ENCODE data around the gene WDR45. TPM values are rescaled to one million over a fixed set of nuclear protein-coding genes. Genes with fewer than 3 reads are reported as not detected.

Gene WDR45
- total RNA-seq, 2 experiments from 2014 or later: 22.4 to 23.9 TPM

GRCh38 chrX:49106930-49107329 lies 27.2 kb upstream of the WDR45 start:
- peak; percentile 13 for DNase-seq
- H3K27ac Mint-ChIP-seq: no peak overlapping the region
- no peak overlapping the region for H3K4me3 Mint-ChIP-seq
- peaks cover 5% of the 10 kb centered on the region for H3K36me3 Mint-ChIP-seq (ENCODE audit: low read depth)
- ChIA-PET CTCF (interaction anchor here (0.7 to 1.0 kb wide), 2 partner anchors 14 to 169 kb away, joined by 3 read pairs; no protein-coding TSS in a partner anchor), POLR2A (no interaction called here)
- peak; percentile 66 for ATAC-seq
- no peaks in the 10 kb centered on the region for H3K9me3 Mint-ChIP-seq (ENCODE audit: low read depth)
- intact Hi-C loops (cut with DNase I, micrococcal nuclease): loop anchor here in 1 of 2 experiments (10.0 kb wide), 1 partner anchor 58 kb away; the partner anchor contains the start of gene MAGIX
- H3K4me1 Mint-ChIP-seq: peaks cover under 1% of the 10 kb centered on the region
- H3K27me3 Mint-ChIP-seq: no peaks in the 10 kb centered on the region

GRCh38 chrX:49106296-49106695 lies 26.6 kb upstream of the WDR45 start:
- no peak for DNase-seq
- ChIA-PET POLR2A (no interaction called here), CTCF (interaction anchor here (0.6 to 1.0 kb wide), 4 partner anchors 15 to 813 kb away, joined by 3 read pairs; no protein-coding TSS in a partner anchor)
- Mint-ChIP-seq H3K27me3 (no peaks in the 10 kb centered on the region), H3K9me3 (ENCODE audit: low read depth) (no peaks in the 10 kb centered on the region), H3K27ac (no peak overlapping the region), H3K36me3 (ENCODE audit: low read depth) (peaks cover 5% of the 10 kb centered on the region), H3K4me3 (no peak overlapping the region), H3K4me1 (peaks cover 5% of the 10 kb centered on the region)
- intact Hi-C loops (cut with DNase I, micrococcal nuclease): loop anchor here in 1 of 2 experiments (10.0 kb wide), 1 partner anchor 59 kb away; the partner anchor contains the start of gene MAGIX
- no peak for ATAC-seq

GRCh38 chrX:49103637-49104036 lies 23.9 kb upstream of the WDR45 start:
- ATAC-seq: no peak
- intact Hi-C loops (cut with DNase I, micrococcal nuclease): loop anchor here in 1 of 2 experiments (10.0 kb wide), 1 partner anchor 61 kb away; the partner anchor contains the start of gene MAGIX
- ChIA-PET POLR2A (no interaction called here), CTCF (no interaction called here)
- no peak for DNase-seq
- Mint-ChIP-seq H3K9me3 (ENCODE audit: low read depth) (no peaks in the 10 kb centered on the region), H3K4me3 (no peak overlapping the region), H3K27ac (no peak overlapping the region), H3K4me1 (peaks cover 7% of the 10 kb centered on the region), H3K27me3 (no peaks in the 10 kb centered on the region), H3K36me3 (ENCODE audit: low read depth) (peaks cover 2% of the 10 kb centered on the region)

DNA sequence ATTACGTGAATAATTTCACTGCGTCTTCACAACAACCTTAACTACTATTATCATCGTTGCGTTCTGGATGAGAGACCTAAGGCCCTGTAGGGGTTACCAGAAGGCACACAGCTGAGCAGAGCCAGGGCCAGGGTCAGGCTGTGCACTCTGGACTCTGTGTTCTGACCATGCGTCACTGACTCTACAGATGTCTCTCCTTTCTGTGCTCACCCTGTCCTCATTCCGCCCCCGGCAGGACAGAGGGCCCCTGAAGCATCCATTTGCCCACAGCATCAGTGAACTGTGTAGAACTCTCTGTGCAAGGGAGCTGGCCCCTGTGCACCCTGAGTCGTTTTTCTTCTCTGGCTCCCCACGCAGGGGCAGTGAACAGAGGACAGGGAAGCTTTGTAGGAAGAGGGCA lies 22.5 kb upstream of the WDR45 start:
- intact Hi-C loops (cut with DNase I, micrococcal nuclease): loop anchor here in 1 of 2 experiments (10.0 kb wide), 1 partner anchor 63 kb away; the partner anchor contains the start of gene MAGIX
- H3K27ac Mint-ChIP-seq: no peak overlapping the region
- H3K9me3 Mint-ChIP-seq (ENCODE audit: low read depth): no peaks in the 10 kb centered on the region
- no peak for DNase-seq
- H3K4me3 Mint-ChIP-seq: peak overlapping the region; percentile 85
- ChIA-PET POLR2A (no interaction called here), CTCF (no interaction called here)
- ATAC-seq: no peak
- H3K36me3 Mint-ChIP-seq (ENCODE audit: low read depth): peaks cover 2% of the 10 kb centered on the region
- no peaks in the 10 kb centered on the region for H3K27me3 Mint-ChIP-seq
- peaks cover 7% of the 10 kb centered on the region for H3K4me1 Mint-ChIP-seq

DNA sequence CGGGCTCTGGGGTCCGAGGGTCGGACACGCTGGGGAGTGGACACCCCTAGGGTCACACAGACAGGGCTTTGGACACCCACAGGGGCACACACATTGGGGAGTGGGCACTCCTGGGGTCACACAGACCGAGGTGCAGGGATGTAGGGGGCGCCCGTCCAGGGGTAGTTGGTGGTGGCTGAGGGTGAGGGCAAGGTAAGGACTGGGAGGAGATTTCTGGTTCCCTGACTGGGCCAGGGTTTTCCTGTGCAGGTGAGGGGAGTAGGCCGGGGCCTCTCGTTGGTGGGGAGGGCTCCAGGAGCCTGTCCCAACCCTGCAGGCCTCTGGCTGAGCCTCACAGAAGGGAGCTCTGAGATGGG lies 21.9 kb upstream of the WDR45 start:
- POLR2A ChIA-PET: no interaction called here
- no peaks in the 10 kb centered on the region for H3K9me3 Mint-ChIP-seq (ENCODE audit: low read depth)
- H3K4me3 Mint-ChIP-seq: peak overlapping the region; percentile 85
- intact Hi-C loops (cut with DNase I, micrococcal nuclease): loop anchor here (1.0 to 10.0 kb wide), 12 partner anchors 21 to 405 kb away; partner anchors contain the start of genes GPKOW (in 2 of the 2), GRIPAP1 (in 1 of the 2), HDAC6 (in 1 of the 2) and MAGIX (in 1 of the 2)
- H3K27me3 Mint-ChIP-seq: no peaks in the 10 kb centered on the region
- peaks cover 7% of the 10 kb centered on the region for H3K4me1 Mint-ChIP-seq
- ATAC-seq (no peak), DNase-seq (no peak)
- peak overlapping the region; percentile 82 for H3K27ac Mint-ChIP-seq
- peaks cover 2% of the 10 kb centered on the region for H3K36me3 Mint-ChIP-seq (ENCODE audit: low read depth)
- CTCF ChIA-PET: interaction anchor here (1.0 kb wide), 1 partner anchor 21 kb away, joined by 3 read pairs; no protein-coding TSS in a partner anchor

DNA sequence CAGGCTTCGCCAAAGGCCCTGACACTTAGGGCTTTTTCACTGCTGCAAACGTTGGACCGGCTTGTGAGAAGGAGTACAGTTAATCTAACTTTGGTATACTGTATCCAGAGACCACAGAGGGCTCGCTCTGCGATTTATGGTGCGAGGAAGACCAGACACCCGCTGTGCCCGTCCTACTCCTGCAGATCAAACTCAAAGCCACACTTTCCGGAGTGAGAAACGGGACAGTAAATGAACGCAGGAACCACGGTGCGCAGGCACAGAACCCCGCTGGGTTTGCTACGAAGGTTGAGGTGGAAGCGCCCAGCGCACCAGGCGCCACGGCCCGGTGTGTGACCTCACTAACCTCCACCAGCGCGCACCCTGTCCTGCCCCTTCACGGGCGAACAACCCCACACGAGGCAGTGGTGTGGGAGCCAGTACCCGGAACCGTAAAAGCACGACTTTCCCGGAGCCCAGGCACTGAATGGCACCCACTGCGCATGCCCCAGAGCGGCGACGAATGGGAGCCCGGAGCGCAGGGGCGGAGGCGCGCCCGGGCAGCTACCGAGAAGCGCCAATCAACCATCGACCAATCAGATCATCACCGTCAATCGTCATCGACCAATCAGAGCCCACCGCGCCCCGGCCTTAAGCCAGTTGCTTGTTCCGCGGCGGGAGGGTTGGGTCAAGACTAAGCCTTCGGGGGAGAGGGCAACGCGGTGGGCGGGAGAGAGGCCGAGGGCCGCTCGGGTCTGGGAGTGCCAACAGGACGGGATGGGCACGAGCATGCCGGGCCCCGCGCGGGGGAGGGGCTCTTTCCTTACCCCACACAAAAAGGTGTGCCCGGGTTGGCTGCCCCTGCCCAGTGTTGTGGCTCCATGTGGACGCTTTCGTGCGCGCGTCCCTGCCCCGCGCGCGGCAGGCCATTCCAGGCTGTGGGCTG lies 21.3 kb upstream of the WDR45 start:
- CTCF ChIA-PET: interaction anchor here (1.0 kb wide), 1 partner anchor 21 kb away, joined by 3 read pairs; no protein-coding TSS in a partner anchor
- peak; percentile 92 for DNase-seq
- Mint-ChIP-seq H3K4me3 (peak overlapping the region; percentile 85), H3K27ac (peak overlapping the region; percentile 89), H3K36me3 (ENCODE audit: low read depth) (no peaks in the 10 kb centered on the region), H3K27me3 (no peaks in the 10 kb centered on the region), H3K4me1 (peaks cover 7% of the 10 kb centered on the region), H3K9me3 (ENCODE audit: low read depth) (no peaks in the 10 kb centered on the region)
- intact Hi-C loops (cut with DNase I, micrococcal nuclease): loop anchor here (1.0 to 10.0 kb wide), 13 partner anchors 21 to 404 kb away; partner anchors contain the start of genes GPKOW (in 2 of the 2), GRIPAP1 (in 1 of the 2), HDAC6 (in 1 of the 2) and MAGIX (in 1 of the 2)
- POLR2A ChIA-PET: interaction anchor here (0.5 kb wide), 1 partner anchor 66 kb away, joined by 7 read pairs; no protein-coding TSS in a partner anchor
- ATAC-seq: peak; percentile 97

DNA sequence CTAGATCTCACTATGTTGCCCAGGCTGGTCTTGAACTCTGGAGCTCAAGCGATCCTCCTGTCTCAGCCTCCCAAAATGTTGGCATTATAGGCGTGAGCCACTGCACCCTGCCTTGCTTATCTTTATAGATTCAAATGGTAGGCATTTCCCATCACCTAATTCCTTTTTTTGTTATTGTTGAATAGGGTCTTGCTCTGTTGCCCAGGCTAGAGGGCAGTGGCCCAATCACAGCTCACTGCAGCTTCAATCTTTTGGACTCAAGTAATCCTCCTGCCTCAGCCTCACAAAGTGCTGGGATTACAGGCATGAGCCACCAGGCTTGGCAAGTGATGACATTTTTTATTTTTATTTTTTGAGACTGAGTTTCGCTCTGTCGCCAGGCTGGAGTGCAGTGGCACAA lies 16.7 kb upstream of the WDR45 start:
- ATAC-seq (no peak), DNase-seq (no peak)
- CTCF ChIA-PET: no interaction called here
- Mint-ChIP-seq H3K36me3 (ENCODE audit: low read depth) (no peaks in the 10 kb centered on the region), H3K27me3 (no peaks in the 10 kb centered on the region), H3K4me1 (peaks cover 2% of the 10 kb centered on the region), H3K27ac (no peak overlapping the region), H3K9me3 (ENCODE audit: low read depth) (no peaks in the 10 kb centered on the region), H3K4me3 (no peak overlapping the region)
- POLR2A ChIA-PET: no interaction called here
- intact Hi-C loops (cut with DNase I, micrococcal nuclease): no loop called here

DNA sequence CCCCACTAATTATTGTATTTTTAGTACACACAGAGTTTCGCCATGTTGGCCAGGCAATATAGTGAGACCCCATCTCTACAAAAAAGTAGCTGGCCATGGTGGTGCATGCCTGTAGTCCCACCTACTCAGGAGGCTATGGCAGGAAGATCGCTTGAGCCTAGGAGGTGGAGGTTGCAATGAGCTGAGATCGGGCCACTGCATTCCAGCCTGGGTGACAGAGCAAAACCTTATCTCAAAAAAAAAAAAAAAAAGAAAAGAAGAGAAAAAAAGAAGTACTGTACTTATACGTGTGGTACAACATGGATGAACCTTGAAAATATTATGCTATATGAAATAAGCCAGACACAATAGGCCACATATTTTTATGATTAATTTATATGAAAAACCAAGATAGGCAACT lies 9.9 kb upstream of the WDR45 start:
- Mint-ChIP-seq H3K27ac (no peak overlapping the region), H3K4me3 (no peak overlapping the region), H3K36me3 (ENCODE audit: low read depth) (no peaks in the 10 kb centered on the region), H3K4me1 (no peaks in the 10 kb centered on the region), H3K9me3 (ENCODE audit: low read depth) (no peaks in the 10 kb centered on the region), H3K27me3 (no peaks in the 10 kb centered on the region)
- CTCF ChIA-PET: no interaction called here
- intact Hi-C loops (cut with DNase I, micrococcal nuclease): no loop called here
- ATAC-seq: no peak
- no peak for DNase-seq
- POLR2A ChIA-PET: no interaction called here

- ChIA-PET CTCF (no interaction called here), POLR2A (no interaction called here)
- no peaks in the 10 kb centered on the region for H3K9me3 Mint-ChIP-seq (ENCODE audit: low read depth)
- ATAC-seq (no peak), DNase-seq (no peak)
- H3K4me3 Mint-ChIP-seq: no peak overlapping the region
- intact Hi-C loops (cut with DNase I, micrococcal nuclease): loop anchor here in 1 of 2 experiments (5.0 kb wide), 1 partner anchor 485 kb away; the partner anchor contains the start of gene WDR13
- H3K27me3 Mint-ChIP-seq: no peaks in the 10 kb centered on the region
- no peaks in the 10 kb centered on the region for H3K36me3 Mint-ChIP-seq (ENCODE audit: low read depth)
- H3K27ac Mint-ChIP-seq: no peak overlapping the region
- peaks cover 16% of the 10 kb centered on the region for H3K4me1 Mint-ChIP-seq
Measured at GRCh38 chrX:49082271-49082871, 2.7 kb upstream of the WDR45 start.

DNA sequence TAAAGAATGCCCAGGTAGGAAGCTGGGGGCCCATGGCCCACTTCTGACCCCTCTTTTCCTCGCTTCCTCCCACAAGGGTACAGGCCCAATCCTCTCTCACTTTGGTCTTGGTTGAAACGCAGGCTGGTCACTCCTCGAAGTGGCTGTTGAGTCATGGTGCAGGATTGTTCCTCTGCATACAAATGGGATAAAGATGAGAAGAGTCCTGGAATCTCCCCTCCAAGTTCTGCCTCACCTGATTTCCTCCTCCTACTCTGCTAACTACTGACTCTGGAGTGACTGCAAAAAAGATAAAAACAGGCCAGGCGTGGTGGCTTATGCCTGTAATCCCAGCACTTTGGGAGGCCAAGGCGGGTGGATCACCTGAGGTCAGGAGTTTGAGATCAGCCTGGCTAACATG lies 1.7 kb downstream of the WDR45 start:
- Mint-ChIP-seq H3K4me1 (peaks cover 22% of the 10 kb centered on the region), H3K27me3 (no peaks in the 10 kb centered on the region), H3K36me3 (ENCODE audit: low read depth) (peaks cover 3% of the 10 kb centered on the region), H3K4me3 (no peak overlapping the region), H3K9me3 (ENCODE audit: low read depth) (no peaks in the 10 kb centered on the region), H3K27ac (no peak overlapping the region)
- ChIA-PET POLR2A (no interaction called here), CTCF (interaction anchor here (0.6 kb wide), 1 partner anchor 35 kb away, joined by 3 read pairs; no protein-coding TSS in a partner anchor)
- intact Hi-C loops (cut with DNase I, micrococcal nuclease): loop anchor here (2.0 to 10.0 kb wide), 3 partner anchors 25 to 187 kb away; partner anchors contain the start of genes FOXP3 (in 1 of the 2), GPKOW (in 1 of the 2) and PPP1R3F (in 1 of the 2)
- ATAC-seq: no peak
- DNase-seq: no peak

- Mint-ChIP-seq H3K27ac (no peak overlapping the region), H3K9me3 (ENCODE audit: low read depth) (no peaks in the 10 kb centered on the region), H3K4me3 (no peak overlapping the region), H3K27me3 (no peaks in the 10 kb centered on the region), H3K4me1 (peaks cover 25% of the 10 kb centered on the region), H3K36me3 (ENCODE audit: low read depth) (peaks cover 7% of the 10 kb centered on the region)
- CTCF ChIA-PET: no interaction called here
- POLR2A ChIA-PET: no interaction called here
- ATAC-seq (no peak), DNase-seq (no peak)
- intact Hi-C loops (cut with DNase I, micrococcal nuclease): loop anchor here in 1 of 2 experiments (10.0 kb wide), 1 partner anchor 189 kb away; the partner anchor contains the start of genes FOXP3 and PPP1R3F
Measured at GRCh38 chrX:49075347-49075746, 4.3 kb downstream of the WDR45 start.

Data from activated CD4-positive, alpha-beta T cell treated with anti-CD3 and anti-CD28 coated beads for 36 hours (primary cell).